MM.1S (cell line): ENCODE results near the gene GLRA1.
"Not testable (repeated sequence)": the region's sequence is repeated elsewhere in the genome, so short reads cannot be mapped to it uniquely, and the experiment has no call there.

Experiments
- DNase-seq: peaks from one replicate; pipeline ENCODE4 v3.0.0-alpha.2; 2015
- H2AFZ ChIP-seq: fragments of 300-600 bp; sonication (generic); 2 replicates; pipeline ENCODE4 v1.6.0; 2016; ENCODE audit warnings: antibody characterized with exemption, low read length
- H3F3A ChIP-seq: fragments of 300-600 bp; sonication (generic); 2 replicates; pipeline ENCODE4 v1.6.1; 2016; ENCODE audit warnings: mild to moderate bottlenecking, antibody characterized with exemption, low read length, moderate library complexity, mixed read lengths; ENCODE audit not compliant: insufficient read depth
- H3K27ac ChIP-seq: fragments of 300-600 bp; sonication (generic); 2 replicates; pipeline ENCODE4 v1.5.1; 2016; ENCODE audit warnings: mild to moderate bottlenecking, low read length
- H3K27me3 ChIP-seq: fragments of 300-600 bp; sonication (generic); replicated peaks from 2 replicates; pipeline ENCODE4 v1.6.0; 2016; ENCODE audit warnings: low read length; ENCODE audit not compliant: insufficient read depth
- H3K36me3 ChIP-seq: fragments of 300-600 bp; sonication (generic); replicated peaks from 2 replicates; pipeline ENCODE4 v1.6.1; 2016; ENCODE audit warnings: mild to moderate bottlenecking, low read length, mixed read lengths; ENCODE audit not compliant: insufficient read depth
- H3K4me1 ChIP-seq: fragments of 300-600 bp; sonication (generic); 2 replicates; pipeline ENCODE4 v1.6.1; 2016; ENCODE audit warnings: low read length, mixed read lengths
- H3K4me2 ChIP-seq: fragments of 300-600 bp; sonication (generic); 2 replicates; pipeline ENCODE4 v1.6.0; 2016; ENCODE audit warnings: low read depth, low read length
- H3K4me3 ChIP-seq: fragments of 300-600 bp; sonication (generic); 2 replicates; pipeline ENCODE4 v1.5.1; 2016; ENCODE audit warnings: low read length, mixed read lengths
- H3K79me2 ChIP-seq: fragments of 300-600 bp; sonication (generic); 2 replicates; pipeline ENCODE4 v1.6.1; 2016; ENCODE audit warnings: mixed run types, low read length, mixed read lengths
- H3K9ac ChIP-seq: fragments of 300-600 bp; sonication (generic); 2 replicates; pipeline ENCODE4 v1.6.1; 2016; ENCODE audit warnings: low read length, mixed read lengths
- H3K9me2 ChIP-seq: fragments of 300-600 bp; sonication (generic); replicated peaks from 2 replicates; pipeline ENCODE4 v1.6.1; 2016; ENCODE audit warnings: mild to moderate bottlenecking, low read length, mixed read lengths; ENCODE audit not compliant: insufficient read depth
- H3K9me3 ChIP-seq: fragments of 300-600 bp; sonication (generic); replicated peaks from 2 replicates; pipeline ENCODE4 v1.6.1; 2016; ENCODE audit warnings: mild to moderate bottlenecking, low read length, mixed read lengths; ENCODE audit not compliant: insufficient read depth
- H4K20me1 ChIP-seq: fragments of 300-600 bp; sonication (generic); 2 replicates; pipeline ENCODE4 v1.6.1; 2016; ENCODE audit warnings: mild to moderate bottlenecking, low read length, moderate library complexity, mixed read lengths; ENCODE audit not compliant: insufficient read depth
- CTCF ChIP-seq: fragments of 300-600 bp; sonication (generic); IDR thresholded peaks from 2 replicates; pipeline ENCODE4 v1.5.1; 2016; ENCODE audit warnings: antibody characterized with exemption, low read length, mixed read lengths
- EZH2 ChIP-seq: fragments of 300-600 bp; sonication (generic); optimal IDR thresholded peaks from 2 replicates; pipeline ENCODE3; 2017; ENCODE audit warnings: low read depth, mild to moderate bottlenecking, antibody characterized with exemption, low read length, mixed read lengths
- EZH2phosphoT487 ChIP-seq: fragments of 300-600 bp; sonication (generic); IDR thresholded peaks from 2 replicates; pipeline ENCODE4 v1.6.1; 2018; ENCODE audit warnings: antibody characterized with exemption, low read length

Gene GLRA1

GRCh38 chr5:151855701-151856100 is 69.0 kb downstream of the GLRA1 start:
- H3K4me1 ChIP-seq: no peaks in the 10 kb centered on the region
- no peaks in the 10 kb centered on the region for H3K27me3 ChIP-seq
- no peaks in the 10 kb centered on the region for H3F3A ChIP-seq
- H3K4me3 ChIP-seq: no peak overlapping the region
- no peak for TF ChIP-seq EZH2phosphoT487
- TF ChIP-seq CTCF: no peak
- H3K9ac ChIP-seq: no peak overlapping the region
- H3K9me2 ChIP-seq: no peaks in the 10 kb centered on the region
- no peak for DNase-seq
- H2AFZ ChIP-seq: no peak overlapping the region
- H3K4me2 ChIP-seq: no peak overlapping the region
- no peak overlapping the region for H3K27ac ChIP-seq
- H4K20me1 ChIP-seq: no peaks in the 10 kb centered on the region
- no peaks in the 10 kb centered on the region for H3K36me3 ChIP-seq
- no peaks in the 10 kb centered on the region for H3K9me3 ChIP-seq
- H3K79me2 ChIP-seq: no peaks in the 10 kb centered on the region

GRCh38 chr5:151847871-151848270 is 76.8 kb downstream of the GLRA1 start:
- H3K79me2 ChIP-seq: no peaks in the 10 kb centered on the region
- no peak for TF ChIP-seq EZH2
- no peak for TF ChIP-seq EZH2phosphoT487
- TF ChIP-seq CTCF: no peak

GRCh38 chr5:151846765-151847164 is 77.9 kb downstream of the GLRA1 start:
- Histone ChIP-seq H3K4me1 (no peaks in the 10 kb centered on the region), H3K4me2 (no peak overlapping the region), H2AFZ (no peak overlapping the region), H3K4me3 (no peak overlapping the region), H3K27ac (no peak overlapping the region), H3K9me2 (no peaks in the 10 kb centered on the region), H3K27me3 (no peaks in the 10 kb centered on the region), H4K20me1 (no peaks in the 10 kb centered on the region), H3K9ac (no peak overlapping the region), H3K36me3 (no peaks in the 10 kb centered on the region), H3K79me2 (no peaks in the 10 kb centered on the region), H3K9me3 (no peaks in the 10 kb centered on the region), H3F3A (no peaks in the 10 kb centered on the region)
- TF ChIP-seq CTCF: no peak
- TF ChIP-seq EZH2phosphoT487: no peak
- no peak for TF ChIP-seq EZH2
- DNase-seq: no peak

More at GRCh38 chr5:151847871-151848270, 76.8 kb downstream of the GLRA1 start:
- H3K9me3 ChIP-seq: no peaks in the 10 kb centered on the region
- H3K36me3 ChIP-seq: no peaks in the 10 kb centered on the region
- no peaks in the 10 kb centered on the region for H4K20me1 ChIP-seq
- no peak overlapping the region for H3K4me3 ChIP-seq
- H3F3A ChIP-seq: no peaks in the 10 kb centered on the region
- H2AFZ ChIP-seq: no peak overlapping the region
- no peaks in the 10 kb centered on the region for H3K27me3 ChIP-seq
- no peak for DNase-seq
- H3K27ac ChIP-seq: no peak overlapping the region
- H3K9ac ChIP-seq: no peak overlapping the region
- H3K4me1 ChIP-seq: no peaks in the 10 kb centered on the region
- no peak overlapping the region for H3K4me2 ChIP-seq
- no peaks in the 10 kb centered on the region for H3K9me2 ChIP-seq

GRCh38 chr5:151832843-151833242 is 91.8 kb downstream of the GLRA1 start:
- DNase-seq, H3K4me2 ChIP-seq, H3K9me3 ChIP-seq: not testable (repeated sequence)

More at GRCh38 chr5:151832843-151833242, 91.8 kb downstream of the GLRA1 start:
- not testable (repeated sequence) for H4K20me1 ChIP-seq, H2AFZ ChIP-seq, H3K4me1 ChIP-seq, H3K4me3 ChIP-seq, H3K36me3 ChIP-seq, H3K9ac ChIP-seq, H3K27ac ChIP-seq, H3F3A ChIP-seq, H3K79me2 ChIP-seq, H3K27me3 ChIP-seq, H3K9me2 ChIP-seq
